ENCODE results near the gene ZBTB18.

ZBTB18 gene

DNA sequence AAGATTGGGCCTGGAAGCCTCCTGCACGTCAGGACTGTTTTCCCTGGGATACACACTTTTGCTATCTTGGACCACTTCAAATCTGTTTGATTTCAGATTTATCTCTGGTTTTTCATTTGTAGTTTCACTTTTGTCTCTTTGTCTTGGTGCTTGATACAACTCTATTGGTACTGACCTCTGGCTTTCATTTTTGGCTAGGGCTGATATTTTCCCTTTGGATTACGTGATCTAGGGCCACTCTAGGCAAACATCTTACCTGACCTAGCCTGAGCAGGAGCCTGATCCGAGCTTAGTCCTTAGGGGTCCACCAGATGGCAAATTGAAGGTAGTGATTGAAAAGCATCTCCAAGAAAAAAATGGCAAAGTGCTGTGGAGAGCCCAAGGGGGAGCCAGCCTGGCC is 39.6 kb downstream of the ZBTB18 start:
- no peak for DNase-seq (ENCODE audit: low spot score)

DNA sequence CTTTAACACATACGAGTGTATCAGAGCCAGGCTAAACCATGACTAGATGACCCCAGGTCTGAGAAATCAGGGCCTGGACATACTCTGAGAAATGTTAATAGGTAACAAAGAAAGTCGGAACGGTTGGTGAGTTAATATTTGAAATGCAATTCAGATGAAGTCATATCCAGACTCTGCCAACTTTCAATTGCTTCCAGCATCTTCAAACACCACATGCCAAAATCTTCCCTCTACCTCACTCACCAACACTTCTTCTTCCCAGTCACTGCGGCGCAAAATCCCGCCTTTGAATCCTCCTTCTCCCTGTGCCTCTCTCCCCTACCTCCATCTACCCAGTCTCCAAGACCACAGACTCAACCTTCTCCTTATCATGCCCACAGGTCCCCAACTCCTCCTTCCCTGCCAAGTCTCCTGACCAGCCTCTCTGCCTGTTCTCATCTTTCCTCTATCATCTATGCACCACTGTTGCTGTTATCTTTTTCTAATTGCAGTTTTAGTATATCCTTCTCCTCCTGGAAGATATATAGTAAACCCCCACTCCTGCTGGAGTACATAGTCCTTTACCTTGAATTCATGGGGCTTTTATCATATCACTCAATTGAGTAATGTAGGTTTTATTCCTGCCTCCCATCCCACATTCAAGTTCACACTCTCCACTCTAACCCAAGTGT is 41.3 kb downstream of the ZBTB18 start:
- DNase-seq (ENCODE audit: low spot score) = peak; percentile 78

DNA sequence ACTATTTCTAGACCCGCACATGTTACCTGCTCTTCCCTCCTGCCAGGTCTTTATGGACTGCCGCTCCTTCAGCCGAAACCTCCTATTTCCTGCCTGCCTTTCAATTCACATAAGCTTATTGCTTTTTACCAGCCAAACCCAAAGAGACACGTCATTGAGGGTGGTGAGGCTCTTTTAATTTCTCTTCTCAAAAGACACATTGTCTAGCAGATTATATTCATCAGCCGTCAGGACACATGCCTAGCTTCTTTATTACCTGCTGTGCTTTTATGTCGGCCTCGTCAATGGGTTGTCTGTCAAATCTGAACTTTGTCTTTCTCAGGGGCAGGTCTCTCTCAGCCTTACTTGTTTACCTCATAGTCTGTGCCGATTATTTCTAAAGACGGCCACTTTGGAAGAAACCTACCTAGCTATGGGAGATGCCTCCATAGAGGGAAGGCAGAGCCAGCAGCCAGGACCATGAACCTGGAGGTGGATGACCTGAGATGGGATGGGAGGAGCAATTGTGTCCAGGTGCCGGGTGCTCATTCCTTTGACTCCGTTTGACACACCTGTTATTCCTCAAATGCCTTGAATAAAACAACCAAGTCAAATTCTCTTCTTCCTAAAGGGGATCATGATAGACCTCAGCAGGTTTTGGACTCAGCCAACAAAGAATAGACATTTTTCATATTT is 42.0 kb downstream of the ZBTB18 start:
- no peak for DNase-seq (ENCODE audit: low spot score)

DNA sequence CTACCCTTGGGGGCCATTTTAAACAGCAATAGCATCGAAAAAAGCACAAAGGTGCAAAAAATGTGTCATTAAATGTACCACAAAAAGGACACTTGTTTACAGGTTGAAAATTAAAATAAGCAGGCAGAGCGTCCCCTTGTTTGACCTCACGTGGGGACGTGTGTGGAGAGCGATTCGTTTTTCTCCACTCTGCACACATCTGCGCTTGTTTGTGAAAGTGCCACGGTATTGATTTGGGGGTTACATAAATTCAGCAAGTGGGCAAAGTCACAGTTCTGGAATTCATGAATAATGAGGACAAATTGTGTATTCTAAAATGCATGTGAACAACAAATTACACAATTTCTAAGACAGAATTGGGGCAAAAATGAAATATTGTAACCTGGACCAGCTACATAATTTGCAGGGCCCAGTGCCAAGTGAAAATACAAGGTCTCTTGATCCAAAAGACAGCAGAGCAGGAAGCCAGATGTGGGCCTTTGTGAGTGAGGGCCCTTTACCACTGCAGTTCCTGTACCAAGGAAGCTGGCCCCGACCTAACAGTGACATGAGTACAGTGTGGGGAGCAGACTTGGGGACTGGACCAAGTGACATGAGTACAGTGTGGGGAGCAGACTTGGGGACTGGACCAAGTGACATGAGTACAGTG is 43.9 kb downstream of the ZBTB18 start:
- DNase-seq (ENCODE audit: low spot score) = no peak

DNA sequence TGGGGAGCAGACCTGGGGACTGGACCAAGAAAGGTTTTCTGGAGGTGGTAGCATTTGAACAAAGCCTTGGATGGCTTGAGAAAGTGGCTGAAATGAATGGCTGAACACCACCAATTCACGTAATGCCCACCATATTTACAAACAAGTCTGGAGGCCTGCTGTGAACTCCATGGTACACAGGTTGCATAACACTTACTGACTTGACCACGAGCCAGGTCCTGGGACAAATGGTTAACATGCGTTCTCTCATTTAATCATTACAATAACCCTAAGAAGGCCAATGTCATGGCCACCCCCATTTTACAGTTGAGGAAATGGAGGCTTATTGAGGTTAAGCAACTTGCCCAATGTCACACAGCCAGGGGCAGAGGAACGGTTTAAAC is 44.4 kb downstream of the ZBTB18 start:
- DNase-seq (ENCODE audit: low spot score) = no peak

DNA sequence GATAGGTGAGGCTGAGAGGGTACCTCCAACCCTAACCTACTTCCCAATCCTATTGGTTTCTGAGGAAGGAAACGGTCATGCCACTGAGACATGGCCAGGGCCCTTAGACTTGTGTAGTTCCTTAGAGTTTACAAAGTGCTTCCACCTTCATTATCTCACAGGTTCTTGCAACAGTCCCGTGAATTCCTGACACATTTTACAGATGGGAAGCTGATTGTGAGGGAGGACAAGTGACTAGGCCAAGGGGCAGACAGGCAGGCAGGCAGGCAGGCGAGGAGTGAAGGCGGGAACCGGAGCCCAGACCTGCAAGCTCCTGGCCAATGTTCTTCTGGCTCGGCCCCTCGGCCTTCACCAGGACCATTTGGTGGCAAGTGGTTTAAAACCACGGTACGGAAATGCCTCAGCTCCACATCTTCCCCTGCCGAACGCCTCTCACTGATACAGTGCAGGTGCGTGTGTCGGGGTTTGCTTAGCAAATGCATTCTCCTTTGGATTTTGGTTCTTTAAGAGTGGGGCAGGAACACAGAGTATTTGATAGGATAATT is 45.1 kb downstream of the ZBTB18 start:
- no peak for DNase-seq (ENCODE audit: low spot score)

DNA sequence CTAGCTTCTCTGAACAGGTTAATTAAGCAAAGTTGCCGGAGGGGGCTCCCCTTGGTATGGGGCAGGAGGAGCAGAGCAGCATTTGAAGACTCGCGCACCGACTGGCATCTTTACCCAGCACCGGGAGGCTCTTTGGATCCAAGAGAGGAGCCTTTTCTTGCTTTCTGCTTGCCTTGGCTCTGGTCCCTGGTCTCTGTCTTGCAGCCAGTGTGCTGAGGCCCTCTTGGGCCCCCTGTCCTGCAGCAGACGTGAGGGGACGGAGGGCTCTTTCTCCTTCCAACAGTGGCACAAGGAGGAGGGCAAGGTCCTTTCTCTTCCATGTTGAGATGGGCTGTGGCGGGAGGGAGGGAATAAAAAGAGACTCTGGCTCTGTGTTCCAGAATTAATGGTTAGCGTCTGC is 45.6 kb downstream of the ZBTB18 start:
- no peak for DNase-seq (ENCODE audit: low spot score)

DNA sequence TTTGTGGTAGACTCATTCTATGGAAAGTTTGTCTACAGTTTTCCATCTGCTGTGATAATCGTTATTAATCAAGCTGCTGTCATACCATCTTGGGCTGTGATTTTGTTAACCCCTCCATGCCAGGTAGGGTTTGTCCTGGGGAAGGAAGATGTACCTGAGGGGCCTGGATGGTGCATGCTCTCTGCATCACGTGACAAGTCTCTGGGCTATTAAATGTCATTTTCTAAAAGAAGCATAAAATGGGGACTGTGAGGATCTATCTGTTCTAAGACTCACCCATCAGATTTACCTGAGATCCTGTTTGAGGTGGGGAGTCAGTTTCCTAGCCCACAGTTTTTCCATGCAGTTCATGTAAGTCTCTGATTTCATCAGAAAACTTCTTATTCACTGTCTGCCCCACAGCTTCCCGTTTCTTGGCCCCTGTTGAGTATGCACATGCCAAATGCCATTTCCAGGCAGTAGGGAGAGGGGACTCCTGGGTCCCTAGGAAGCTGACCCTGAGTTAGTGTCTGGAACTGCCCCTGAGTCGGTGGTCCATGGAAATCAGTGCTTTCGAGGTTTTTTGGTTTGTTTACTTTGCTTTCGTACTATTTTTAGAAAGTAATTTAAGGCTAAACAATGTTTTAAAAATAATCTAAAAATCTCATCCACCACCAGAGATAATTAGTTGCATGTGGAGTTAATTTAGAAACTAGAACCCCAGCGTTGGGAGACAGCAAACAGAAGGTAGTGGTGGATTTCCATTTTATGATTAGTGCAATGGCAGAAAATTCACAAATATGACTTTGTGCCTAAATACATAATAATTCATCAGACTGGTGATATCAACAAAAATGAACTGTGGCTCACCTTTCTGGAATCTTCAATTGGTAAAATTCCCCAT is 46.7 kb downstream of the ZBTB18 start:
- peak; percentile 29 for DNase-seq (ENCODE audit: low spot score)

DNA sequence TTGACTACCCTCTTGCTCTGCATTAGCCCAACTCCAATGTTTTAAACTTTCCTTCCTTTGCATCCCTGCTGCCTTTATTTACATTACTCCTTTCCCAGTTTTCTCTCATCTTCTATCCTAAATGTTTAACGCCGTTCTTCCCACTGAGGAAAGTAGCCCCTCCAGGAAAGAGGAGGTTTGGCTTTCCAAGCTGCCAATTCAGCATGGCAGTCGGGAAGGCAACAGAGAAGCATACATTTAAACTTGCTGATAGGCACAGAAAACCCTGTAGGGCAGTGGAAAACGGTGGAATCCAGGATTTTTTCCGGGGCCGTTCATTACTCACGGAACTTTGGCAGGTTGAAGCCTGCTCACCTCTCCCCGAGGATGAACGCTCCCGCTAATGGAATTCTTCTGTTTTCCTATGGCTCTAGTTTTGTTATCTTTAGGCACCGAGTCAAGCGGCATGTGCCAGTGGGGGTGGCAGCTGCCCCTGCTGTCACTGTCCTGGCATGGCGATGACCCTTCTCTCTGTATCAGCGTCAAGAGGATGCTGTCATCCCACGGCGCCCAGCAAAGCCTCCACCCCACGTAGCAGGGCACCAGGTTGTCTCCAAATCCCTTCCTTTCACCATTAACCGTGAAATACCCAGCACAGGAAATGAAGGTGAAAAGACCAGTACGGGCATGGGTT is 48.3 kb downstream of the ZBTB18 start:
- DNase-seq (ENCODE audit: low spot score) = no peak

DNA sequence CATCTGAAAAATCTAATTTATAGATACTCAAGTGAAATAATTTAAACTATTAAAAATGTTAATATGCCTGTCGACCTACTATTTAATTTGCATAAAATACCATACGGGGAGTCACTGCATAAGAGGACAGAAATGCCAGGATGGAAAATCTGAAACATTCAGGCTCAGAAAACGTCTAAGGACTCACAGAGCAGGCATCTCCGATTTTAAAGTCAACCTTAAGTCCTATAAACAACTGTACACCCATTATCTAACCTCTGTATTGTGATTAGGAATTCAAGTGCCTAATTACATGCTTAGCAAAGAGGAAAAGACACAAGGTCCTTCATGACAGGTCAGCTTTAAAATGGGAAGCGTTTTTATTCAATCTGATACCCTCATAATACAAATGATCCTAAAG is 49.2 kb downstream of the ZBTB18 start:
- no peak for DNase-seq (ENCODE audit: low spot score)

DNA sequence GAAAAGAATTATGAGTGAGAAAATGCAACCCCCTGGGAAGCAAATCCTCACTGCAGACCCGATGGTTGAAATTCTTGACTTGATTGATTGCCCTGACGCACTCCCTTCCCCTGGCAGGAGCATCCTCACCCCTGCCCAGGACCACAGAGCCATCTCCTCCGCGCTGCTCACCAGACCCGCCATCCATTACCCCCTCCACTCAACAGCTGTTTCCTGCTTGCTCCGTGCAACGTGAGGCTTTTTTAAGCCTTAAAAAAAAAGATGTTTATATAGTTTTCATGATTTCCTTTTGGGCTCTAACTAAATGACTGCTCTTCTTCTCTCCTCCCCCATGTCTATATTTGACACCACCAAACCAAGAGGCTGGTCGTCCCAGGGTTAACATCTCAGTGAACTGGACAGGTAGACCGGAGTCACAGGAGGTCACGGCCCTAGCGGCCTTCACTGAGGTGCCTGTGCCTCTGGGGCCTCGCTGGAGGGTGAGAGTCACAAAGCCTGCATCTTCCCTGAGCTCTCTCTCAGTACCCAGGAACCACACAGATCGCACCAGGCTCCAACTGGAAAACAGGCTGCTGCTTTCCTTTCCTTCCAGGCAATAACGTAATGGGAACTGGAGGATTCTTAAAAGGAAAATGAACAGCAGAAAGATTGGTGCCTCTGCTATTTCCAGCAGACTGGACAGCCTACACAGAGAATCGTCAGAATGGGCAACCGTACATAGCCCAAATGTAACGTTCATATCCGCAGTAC is 49.8 kb downstream of the ZBTB18 start:
- DNase-seq (ENCODE audit: low spot score) = no peak

DNA sequence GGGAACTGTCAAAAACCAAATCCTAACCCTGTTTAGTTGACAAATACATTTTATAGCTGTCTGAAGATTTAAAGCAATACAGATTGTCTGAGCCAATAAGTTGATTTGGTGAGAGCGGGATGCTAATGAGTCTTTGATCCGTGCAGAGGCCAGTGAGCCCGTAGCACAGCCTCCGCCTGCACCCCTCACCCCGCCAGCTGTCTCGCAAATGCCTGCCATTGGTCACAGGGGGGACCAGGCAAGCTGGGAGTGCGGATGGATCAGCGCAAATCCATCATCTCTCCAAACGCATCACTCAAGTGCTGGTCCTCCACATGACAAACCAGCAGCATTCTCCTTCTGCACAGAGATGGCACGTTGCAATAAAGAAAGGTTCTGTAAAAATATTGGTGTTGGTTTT is 51.0 kb downstream of the ZBTB18 start:
- no peak for DNase-seq (ENCODE audit: low spot score)

DNA sequence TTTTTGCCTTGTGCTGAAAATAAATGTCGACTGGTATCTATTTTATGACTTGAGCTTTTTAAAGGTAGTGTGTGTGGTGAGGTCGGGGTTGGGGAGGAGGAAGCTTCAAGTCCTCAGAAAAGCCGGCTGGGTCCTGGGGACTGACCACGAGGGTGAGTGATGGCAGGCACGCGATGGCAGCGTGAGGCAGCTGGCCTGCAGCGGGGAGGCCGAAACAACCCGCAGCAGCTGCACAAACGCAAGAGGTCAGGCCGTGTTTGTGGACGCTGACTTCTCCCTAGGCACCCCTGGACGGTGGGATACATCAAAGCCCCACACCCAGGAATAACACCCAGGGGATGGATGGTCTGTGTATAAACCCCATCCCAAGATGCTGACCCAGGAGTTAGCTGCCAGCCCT is 51.4 kb downstream of the ZBTB18 start:
- DNase-seq (ENCODE audit: low spot score) = no peak

DNA sequence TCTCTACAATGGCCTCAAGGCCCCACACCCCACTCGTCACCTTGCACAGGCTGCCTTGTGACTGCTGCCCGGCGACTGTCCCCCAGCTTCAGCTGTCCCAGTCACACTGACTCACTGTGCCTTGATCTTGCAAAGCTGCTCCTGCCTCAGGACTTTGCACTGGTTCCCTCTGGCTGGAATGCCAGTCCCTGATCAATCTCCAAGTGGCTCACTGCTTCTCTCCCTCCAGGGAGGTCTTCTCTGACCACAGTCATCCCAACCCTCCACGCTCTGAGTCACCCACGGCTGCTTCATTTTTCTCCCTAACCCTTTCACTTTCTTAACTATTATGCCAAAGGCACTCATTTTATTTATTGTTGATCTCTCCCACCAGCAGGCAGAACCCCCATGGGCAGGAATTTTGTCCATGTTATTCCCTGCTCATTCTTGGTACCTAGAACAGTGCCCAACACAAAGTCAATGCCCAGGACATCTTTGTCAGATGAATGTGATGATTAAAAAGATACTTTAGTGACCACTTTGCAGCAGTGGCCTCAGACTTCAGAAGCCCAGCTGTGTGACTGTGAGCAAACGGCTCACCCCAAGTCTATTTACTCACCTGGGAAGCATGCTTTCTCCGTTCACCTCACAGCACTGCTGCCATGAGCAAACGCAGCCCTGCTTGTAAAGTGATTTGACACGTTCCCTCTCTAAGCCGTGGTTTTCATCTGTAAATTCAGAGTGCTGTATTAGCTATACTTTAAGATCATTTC is 53.4 kb downstream of the ZBTB18 start:
- peak; percentile 96 for DNase-seq (ENCODE audit: low spot score)

DNA sequence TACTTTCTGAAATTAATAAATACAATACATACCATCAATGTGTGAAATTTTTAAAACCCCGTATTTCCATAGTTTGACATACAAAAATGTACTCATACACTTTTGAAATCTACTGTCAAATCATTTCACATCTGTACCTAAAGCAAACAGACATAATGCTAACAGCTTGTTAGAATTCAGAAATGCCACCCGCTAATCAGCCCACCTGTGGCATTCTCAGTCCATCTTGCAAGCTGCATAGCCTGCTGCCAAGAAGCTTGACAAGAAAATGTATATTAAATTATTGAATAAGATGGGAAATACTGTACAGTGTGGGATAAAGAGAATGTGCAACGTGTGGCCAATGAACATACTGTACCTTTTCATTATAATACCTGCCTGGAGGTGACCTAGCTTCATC is 55.1 kb downstream of the ZBTB18 start:
- DNase-seq (ENCODE audit: low spot score) = no peak
